Gastroesophageal sphincter (tissue), 4 donors: Measurements from ENCODE around the gene CUX1. TPM values are rescaled to one million over a fixed set of nuclear protein-coding genes. Genes with fewer than 3 reads are reported as not detected.

Experiments
- ATAC-seq: fragments of 150-250 bp; one replicate; pipeline ENCODE4 v1.9.1; 2016; ENCODE audit warnings: mild to moderate bottlenecking, moderate library complexity
- H3K27ac ChIP-seq, 4 donors: fragments of 200-600 bp; sonication (generic) in 3 of 4; 1 replicate in 3 of 4; 2 replicates in 1 of 4; pipeline ENCODE4 v1.5.1; 2016 to 2019
- H3K27me3 ChIP-seq: fragments of 200-600 bp; sonication (generic); one replicate; pipeline ENCODE4 v1.5.1; 2019
- H3K36me3 ChIP-seq, 2 donors: fragments of 200-600 bp; sonication (generic); one replicate each; pipeline ENCODE4 v1.5.1; 2019; ENCODE audit warnings: control low read depth in 1 of 2
- H3K4me1 ChIP-seq, 3 donors: fragments of 200-600 bp; sonication (generic); 1 replicate in 2 of 3; 2 replicates in 1 of 3; pipeline ENCODE4 v1.5.1; 2016 to 2019; ENCODE audit warnings: control low read depth in 2 of 3
- H3K4me3 ChIP-seq, 2 donors: fragments of 200-600 bp; sonication (generic); one replicate each; pipeline ENCODE4 v1.5.1; 2019; ENCODE audit warnings: mild to moderate bottlenecking in 1 of 2, moderate library complexity in 1 of 2
- H3K9me3 ChIP-seq, 3 donors: fragments of 200-600 bp; sonication (generic); one replicate each; pipeline ENCODE4 v1.5.1; 2017 to 2019; ENCODE audit warnings: control low read depth in 2 of 3
- CTCF ChIP-seq, 4 experiments: fragments of 200-600 bp in 2 of 4; fragments of 450-650 bp in 2 of 4; sonication (generic) in 1 of 4; IDR thresholded peaks; one replicate each; pipeline ENCODE4 v1.5.1; 2017 to 2019; ENCODE audit warnings: antibody characterized with exemption in 4 of 4, mild to moderate bottlenecking in 2 of 4, moderate library complexity in 2 of 4
- EP300 ChIP-seq: sonication (generic); formaldehyde crosslinking; IDR thresholded peaks from one replicate; pipeline ENCODE4 v1.6.1; 2017; ENCODE audit warnings: antibody characterized with exemption, mild to moderate bottlenecking
- POLR2A ChIP-seq, 2 donors: fragments of 450-650 bp; IDR thresholded peaks; one replicate each; pipeline ENCODE4 v1.6.1; 2017; ENCODE audit warnings: antibody characterized with exemption in 2 of 2, mild to moderate bottlenecking in 2 of 2, moderate library complexity in 1 of 2
- POLR2AphosphoS5 ChIP-seq: sonication (generic); formaldehyde crosslinking; IDR thresholded peaks from one replicate; pipeline ENCODE4 v1.6.1; 2017; ENCODE audit warnings: antibody characterized with exemption
- WGBS, 2 donors: methylation state at CpG; one replicate each; pipeline ENCODE4 v1.1.5; 2018; ENCODE audit warnings: low coverage in 1 of 2; 5-methylcytosine and 5-hydroxymethylcytosine counted together
- total RNA-seq, 4 donors: library from RNA; depleted of rRNA; stranded (reverse); fragments of >200 nt; gene quantifications; one replicate each; pipeline ENCODE4 v1.1.0, GENCODE V29; 2016

The CUX1 gene
- total RNA-seq, 4 donors from 2014 or later = 84.4 to 134 (median 110) TPM

GRCh38 chr7:102055181-102055976 is 238.0 kb downstream of the CUX1 start:
- TF ChIP-seq EP300 (no peak), CTCF (IDR thresholded peaks at IDR 0.05) (no peak), POLR2A (IDR thresholded peaks at IDR 0.05) (no peak), POLR2AphosphoS5 (no peak)
- Histone ChIP-seq H3K4me1 (no peaks in the 10 kb centered on the region), H3K27ac (no peak overlapping the region), H3K9me3 (peaks cover 0 to 10% (median 0%) of the 10 kb centered on the region in 3 donors), H3K4me3 (no peak overlapping the region), H3K27me3 (no peaks in the 10 kb centered on the region), H3K36me3 (no peaks in the 10 kb centered on the region)
- 92 to 96% methylated on average over 2 of the region's 2 CpGs for WGBS, 2 donors
- no peak for ATAC-seq

GRCh38 chr7:102059524-102059923 is 242.1 kb downstream of the CUX1 start:
- Histone ChIP-seq H3K36me3 (no peaks in the 10 kb centered on the region), H3K4me1 (peaks cover 0 to 12% (median 0%) of the 10 kb centered on the region in 3 donors), H3K4me3 (no peak overlapping the region), H3K27ac (no peak overlapping the region), H3K9me3 (peaks cover 0 to 1% (median 0%) of the 10 kb centered on the region in 3 donors), H3K27me3 (no peaks in the 10 kb centered on the region)
- WGBS, 2 donors = 75 to 90% methylated on average over 8 to 9 of the region's 9 CpGs
- no peak for TF ChIP-seq POLR2AphosphoS5
- no peak for TF ChIP-seq CTCF (IDR thresholded peaks at IDR 0.05)
- no peak for TF ChIP-seq EP300
- no peak for TF ChIP-seq POLR2A (IDR thresholded peaks at IDR 0.05)
- ATAC-seq = no peak

GRCh38 chr7:102061354-102061945 is 244.0 kb downstream of the CUX1 start:
- no peaks in the 10 kb centered on the region for H3K9me3 ChIP-seq
- H3K27me3 ChIP-seq = no peaks in the 10 kb centered on the region
- no peak for ATAC-seq
- WGBS, 2 donors = 79 to 100% methylated on average over 1 to 4 of the region's 11 CpGs
- H3K4me3 ChIP-seq = no peak overlapping the region
- H3K27ac ChIP-seq = no peak overlapping the region
- H3K36me3 ChIP-seq = no peaks in the 10 kb centered on the region
- TF ChIP-seq POLR2A (IDR thresholded peaks at IDR 0.05) = no peak
- TF ChIP-seq EP300 = no peak
- no peak for TF ChIP-seq CTCF (IDR thresholded peaks at IDR 0.05)
- TF ChIP-seq POLR2AphosphoS5 = no peak
- H3K4me1 ChIP-seq = peaks cover 0 to 16% (median 0%) of the 10 kb centered on the region in 3 donors

GRCh38 chr7:102061981-102062390 is 244.6 kb downstream of the CUX1 start:
- WGBS, 2 donors = 89 to 93% methylated on average over 3 to 8 of the region's 8 CpGs
- no peak for ATAC-seq

More at GRCh38 chr7:102061981-102062390, 244.6 kb downstream of the CUX1 start:
- no peaks in the 10 kb centered on the region for H3K36me3 ChIP-seq
- no peak overlapping the region for H3K27ac ChIP-seq
- H3K9me3 ChIP-seq = no peaks in the 10 kb centered on the region
- H3K4me3 ChIP-seq = no peak overlapping the region
- TF ChIP-seq CTCF (IDR thresholded peaks at IDR 0.05) (no peak), POLR2AphosphoS5 (no peak), EP300 (no peak), POLR2A (IDR thresholded peaks at IDR 0.05) (no peak)
- H3K27me3 ChIP-seq = no peaks in the 10 kb centered on the region
- H3K4me1 ChIP-seq = peaks cover 0 to 16% (median 0%) of the 10 kb centered on the region in 3 donors
